Fibroblast of skin of left quadriceps (primary cell): ENCODE data around the gene ZDHHC19.
"Not testable (repeated sequence)": the region's sequence is repeated elsewhere in the genome, so short reads cannot be mapped to it uniquely, and the experiment has no call there.

ENCODE experiments used
- DNase-seq, 2 experiments: peaks; one replicate each; pipeline ENCODE4 v3.0.0-alpha.2; 2013; ENCODE audit warnings: low read depth in 2 of 2

Gene ZDHHC19

DNA sequence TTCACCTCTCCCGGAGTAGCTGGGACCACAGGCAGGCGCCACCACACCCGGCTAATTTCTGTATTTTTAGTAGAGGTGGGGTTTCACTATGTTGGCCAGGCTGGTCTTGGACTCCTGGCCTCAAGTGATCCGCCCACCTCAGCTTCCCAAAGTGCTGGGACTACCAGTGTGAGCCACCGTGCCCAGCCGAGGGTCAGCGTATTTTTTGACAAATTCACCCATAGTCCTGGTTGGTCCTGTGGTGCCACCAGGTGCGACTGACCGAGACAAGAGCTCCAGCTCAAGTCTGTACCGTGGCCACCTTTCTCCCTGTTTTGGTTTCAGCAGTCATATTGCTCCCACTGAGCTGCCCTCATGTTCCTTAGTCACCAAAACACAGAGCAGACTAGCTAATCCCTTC is 13.9 kb upstream of the ZDHHC19 start:
- DNase-seq = no peak

DNA sequence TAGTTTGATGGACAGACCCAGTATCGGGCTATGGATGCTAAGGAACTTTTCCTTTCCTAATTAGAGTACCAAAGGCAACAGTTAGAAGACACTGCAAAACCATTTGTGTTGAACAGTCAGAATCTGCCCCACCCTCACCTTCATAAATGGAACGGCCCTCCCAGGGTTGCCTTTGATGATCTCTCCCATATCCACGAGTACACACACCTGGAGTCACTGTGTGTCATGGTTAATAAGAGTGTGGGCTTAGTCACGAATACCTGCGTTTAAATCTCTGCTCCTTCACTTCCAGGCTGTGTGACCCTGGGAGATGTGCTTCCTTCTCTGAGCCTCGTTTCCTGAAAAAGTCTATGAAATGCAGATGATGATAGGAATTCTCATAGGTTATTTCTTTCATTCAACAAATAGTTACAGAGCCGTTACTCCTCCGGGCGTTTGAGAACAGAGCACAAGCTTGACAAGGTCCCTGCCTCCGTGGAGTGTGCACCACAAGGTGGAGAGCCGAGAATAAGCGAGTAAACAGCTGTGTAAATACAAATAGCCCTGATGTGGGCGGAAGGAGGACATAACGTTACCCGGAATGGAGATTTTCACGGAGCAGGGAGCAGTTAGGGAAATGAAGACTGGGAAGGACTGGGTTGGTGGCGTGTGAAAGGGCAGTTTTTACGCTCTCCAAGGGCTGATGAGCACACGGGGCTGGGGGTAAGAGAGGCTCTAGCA is 11.8 kb upstream of the ZDHHC19 start:
- no peak for DNase-seq

DNA sequence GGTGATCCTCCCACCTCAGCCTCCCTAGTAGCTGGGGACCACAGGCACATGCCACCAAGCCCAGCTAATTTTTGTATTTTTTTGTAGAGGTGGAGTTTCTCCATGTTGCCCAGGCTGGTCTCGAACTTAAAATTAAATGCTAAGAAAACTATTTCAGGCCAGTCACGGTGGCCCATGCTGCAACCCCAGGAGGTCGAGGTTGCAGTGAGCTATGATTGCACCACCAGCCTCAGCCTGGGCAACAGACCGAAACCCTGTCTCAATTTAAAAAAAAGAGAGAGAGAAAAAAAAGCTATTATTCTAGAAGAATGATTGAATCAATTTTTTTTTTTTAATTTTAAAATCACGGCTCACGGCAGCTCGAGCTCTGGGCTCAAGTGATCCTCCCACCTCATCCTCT is 9.8 kb upstream of the ZDHHC19 start:
- no peak for DNase-seq

DNA sequence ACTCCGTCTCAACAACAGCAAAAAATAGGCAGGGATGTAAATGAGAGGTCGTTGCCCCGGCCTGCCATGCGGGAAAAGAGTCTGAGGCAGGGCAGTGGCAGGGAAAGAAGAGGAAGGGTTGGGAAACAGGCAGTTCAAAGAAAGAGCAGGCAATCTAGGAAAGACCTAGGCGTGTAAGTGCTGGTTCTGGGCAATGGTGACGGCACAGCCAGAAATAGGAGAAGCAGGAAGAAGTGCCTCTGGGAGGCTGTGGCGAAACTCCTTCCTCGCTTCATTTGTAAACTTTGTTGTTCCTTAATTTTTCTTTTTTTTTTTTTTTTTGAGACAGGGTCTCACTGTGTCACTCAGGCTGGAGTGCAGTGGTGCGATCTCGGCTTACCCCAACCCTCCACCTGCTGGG is 9.4 kb upstream of the ZDHHC19 start:
- DNase-seq = no peak

DNA sequence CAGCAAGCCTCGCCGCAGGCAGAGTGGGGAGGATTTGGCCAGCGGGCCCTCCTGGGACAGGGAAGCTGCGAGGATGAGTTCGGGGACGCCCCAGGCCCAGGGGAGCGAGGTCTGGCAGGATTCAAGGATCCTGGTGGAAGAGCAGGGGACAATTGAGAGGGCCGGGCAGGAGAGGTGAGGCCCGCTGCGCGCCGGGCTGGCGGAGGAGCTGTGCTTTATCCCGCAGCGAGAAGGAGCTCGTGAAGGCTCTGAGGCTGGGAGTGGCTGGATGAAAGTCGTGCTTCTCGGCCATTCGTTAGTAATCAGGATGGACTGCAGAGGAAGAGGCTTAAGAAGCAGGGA is 8.7 kb upstream of the ZDHHC19 start:
- no peak for DNase-seq

DNA sequence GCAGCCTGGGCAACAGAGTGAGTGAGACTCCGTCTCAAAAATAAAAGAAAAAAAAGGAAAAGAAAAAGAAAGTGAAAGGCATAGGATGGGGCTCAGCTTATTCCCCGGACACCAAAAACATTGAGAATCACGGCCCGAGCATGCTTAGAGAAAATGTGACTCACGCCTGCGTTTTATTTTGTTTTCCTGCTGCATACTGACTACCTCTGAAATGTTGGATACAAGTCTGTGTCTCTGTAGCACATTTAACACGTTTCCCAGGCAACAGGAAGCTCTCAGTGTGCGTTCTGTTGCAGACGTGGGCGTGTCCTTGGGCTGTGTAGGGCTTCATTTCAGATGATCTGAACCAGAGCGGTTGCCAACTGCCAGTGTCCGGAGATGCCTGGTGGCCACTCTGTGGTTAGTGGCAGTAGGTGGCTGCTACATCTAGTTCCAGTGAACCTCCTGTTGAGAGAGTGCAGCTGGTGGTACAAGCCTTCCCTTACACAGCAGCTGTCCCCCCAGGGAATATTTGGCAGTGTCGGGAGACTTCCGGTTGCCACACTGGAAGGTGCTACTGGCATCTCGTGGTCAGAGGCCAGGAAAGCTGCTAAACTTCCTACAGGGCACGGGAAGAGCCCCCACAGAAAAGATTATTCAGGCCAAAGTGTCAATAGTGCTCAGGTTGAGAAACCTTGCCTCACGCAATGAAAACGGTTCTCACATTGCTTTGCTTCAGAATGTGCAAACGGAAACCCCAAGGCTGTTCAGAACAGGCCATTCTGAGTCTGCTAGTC is 8.2 kb upstream of the ZDHHC19 start:
- DNase-seq = peak; percentile 52 to 59

DNA sequence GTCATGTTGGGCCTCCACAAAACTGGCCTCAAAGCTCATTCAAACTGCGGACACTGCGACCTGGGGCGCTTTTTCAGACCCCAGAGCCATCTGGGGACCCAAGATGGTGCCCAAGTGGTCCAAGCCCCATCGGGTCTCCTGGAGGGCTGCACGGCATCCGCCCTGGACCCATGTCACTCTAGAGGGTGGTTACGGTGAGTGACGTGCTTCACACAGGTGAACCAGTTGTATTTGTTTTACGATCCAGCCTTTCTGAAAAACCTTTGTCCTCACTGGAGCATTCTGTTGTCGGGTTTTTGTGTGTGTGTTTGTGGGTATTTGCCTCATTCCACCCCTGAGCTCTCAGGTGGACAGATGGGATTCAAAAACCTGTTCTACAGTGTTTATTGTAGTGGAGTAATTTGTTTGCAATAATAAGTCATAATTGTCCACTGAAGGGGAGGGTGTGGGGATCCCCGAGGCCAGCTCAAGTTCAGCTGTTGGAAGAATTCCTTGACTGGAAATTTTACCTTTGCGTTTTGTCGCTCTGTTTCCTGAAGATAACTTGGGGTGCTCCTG is 7.0 kb upstream of the ZDHHC19 start:
- no peak for DNase-seq

DNA sequence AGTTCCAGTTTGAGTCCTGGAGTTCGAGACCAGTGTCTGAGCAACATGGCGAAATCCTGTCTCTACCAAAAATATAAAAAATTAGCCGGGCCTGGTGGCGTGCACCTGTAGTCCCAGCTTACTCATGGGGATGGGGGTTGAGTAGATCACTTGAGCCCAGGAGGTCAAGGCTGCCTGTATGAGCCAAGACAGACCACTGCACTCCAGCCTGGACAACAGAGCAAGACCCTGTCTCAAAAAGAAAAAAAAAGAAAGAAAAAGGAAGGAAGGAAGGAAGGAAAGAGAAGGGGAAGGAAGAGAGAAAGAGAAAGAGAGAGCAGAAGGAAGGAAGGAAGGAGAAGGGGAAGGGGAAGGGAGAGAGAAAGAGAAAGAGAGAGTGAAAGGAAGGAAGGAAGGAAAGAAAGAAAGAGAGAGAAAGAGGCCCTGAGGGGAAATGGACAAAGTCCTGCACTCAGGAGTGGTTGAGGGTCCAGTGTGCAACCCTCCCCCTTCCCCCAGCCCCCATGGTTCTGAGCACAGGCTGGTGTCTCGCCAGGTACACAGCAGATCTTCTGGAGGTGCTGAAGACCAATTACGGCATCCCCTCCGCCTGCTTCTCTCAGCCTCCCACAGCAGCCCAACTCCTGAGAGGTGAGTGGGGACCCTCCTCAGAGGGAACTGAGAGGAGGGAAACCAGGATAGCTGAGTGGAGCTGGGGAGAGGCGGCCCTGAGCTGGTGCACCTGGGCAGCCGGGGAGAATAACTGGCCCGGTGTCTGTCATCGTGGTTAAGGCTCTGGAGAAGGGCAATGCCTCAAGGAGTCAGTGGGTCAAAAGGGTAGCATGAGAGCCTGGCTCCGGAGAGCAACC is 6.3 kb upstream of the ZDHHC19 start:
- no peak for DNase-seq

DNA sequence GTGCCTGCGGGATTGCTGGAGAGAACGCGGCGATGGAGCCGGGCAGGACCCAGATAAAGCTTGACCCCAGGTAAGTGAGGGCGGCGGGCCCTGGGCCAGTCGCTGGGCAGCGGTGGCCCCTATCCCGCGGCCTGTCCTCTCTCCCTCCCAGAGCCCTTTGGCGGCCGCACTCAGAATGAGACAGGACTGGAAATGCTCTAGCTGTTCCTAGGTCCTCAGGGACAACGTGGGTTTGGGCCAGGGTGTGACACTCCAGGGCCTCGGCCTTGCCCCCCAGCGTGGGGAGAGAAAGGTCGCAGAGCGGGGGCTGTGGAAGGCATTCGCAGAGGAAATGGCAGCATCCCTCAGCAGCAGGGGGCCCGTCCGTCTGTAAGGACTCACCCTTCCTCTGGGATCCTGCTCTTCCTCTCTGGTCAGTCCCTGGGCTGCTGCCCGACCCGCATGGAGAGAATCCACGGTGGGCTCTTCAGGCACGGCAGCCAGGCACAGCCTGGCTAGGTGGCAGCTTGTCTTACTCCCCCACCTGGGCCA is 5.5 kb upstream of the ZDHHC19 start:
- DNase-seq = no peak

DNA sequence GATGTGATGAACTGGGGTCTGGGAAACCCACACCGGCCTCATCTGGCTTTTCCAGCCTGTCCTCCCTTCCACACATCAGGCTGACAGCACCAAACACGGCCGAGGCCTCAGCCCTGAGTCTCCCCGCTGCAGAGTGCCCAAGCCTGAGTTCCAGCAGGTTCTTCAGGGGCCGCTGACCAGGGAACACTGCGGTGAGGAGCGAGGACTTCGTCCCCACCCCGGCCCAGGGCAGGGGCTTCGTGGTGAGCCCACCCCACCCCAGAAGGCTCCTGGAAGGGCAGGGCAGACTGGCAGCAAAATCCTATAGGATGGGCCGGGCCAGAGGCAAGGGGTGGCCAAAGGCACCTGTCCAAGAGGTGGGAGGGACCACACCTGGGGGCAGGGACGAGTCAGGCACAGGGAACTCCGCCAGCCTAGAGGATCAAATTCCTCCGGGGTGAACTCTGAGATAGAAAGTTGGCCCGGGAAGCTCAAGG is 4.9 kb upstream of the ZDHHC19 start, which contains the start of gene SLC51A:
Gene SLC51A (plus strand): TSS at position 446 of the 476 bp plus-strand sequence. CDS start 179 bp downstream, outside the sequence.
- no peak for DNase-seq

DNA sequence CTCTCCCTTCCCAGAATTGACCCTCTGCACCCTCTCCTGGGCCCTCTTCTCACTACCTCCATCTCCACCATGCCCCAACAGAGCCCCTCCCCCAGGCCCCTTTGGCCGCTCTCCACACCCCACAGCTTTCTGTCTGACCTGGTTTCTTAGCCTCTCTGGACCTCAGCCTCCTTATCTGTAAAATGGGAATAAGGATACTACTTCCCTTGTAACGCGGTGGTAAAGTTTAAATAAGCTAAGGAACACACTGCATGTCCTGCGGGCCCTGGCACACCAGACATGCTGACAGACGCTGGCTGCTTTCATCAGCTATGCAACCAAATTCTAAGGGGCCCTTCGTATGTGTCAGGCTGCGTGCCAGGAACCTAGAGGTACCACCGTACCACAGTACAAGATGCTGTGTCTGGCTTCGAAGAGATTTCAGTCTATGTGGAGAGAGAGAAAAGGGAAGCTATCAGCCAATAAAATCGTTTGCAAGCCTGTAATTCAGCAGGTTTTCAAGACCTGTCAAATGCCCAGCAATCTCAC is 4.4 kb upstream of the ZDHHC19 start:
- no peak for DNase-seq

DNA sequence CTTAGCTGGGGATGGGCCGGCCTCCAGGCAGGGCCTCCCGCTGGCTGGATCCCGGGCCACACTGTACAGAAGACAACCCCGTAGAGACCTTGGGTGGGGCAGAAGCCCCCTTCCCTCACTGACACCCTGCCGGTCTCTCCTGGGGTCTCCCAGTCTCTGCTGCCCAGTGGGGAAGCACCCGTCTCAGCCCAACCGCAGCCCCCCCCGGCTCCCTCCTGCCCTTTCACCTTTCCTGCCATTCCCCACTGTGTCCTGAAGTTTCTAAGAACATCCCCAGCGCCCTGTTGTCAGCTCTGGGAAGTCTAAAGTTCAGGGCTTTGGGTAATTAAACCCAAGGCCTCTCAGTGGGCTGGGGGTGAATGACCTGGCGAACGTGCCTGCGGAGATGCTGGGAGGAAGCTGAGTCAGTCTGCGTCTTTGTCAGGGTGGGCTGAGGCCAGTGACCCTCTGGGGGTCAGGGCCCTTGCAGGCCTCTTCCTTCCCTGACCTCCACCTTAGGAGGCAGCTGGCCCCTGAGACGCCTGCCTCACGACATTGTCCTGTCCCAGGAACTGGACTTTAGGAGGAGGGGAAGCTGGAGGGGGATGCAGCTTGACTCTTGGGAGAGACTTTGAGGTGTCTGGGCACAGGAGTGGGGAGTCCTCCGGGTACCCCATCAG is 3.7 kb upstream of the ZDHHC19 start:
- no peak for DNase-seq

DNA sequence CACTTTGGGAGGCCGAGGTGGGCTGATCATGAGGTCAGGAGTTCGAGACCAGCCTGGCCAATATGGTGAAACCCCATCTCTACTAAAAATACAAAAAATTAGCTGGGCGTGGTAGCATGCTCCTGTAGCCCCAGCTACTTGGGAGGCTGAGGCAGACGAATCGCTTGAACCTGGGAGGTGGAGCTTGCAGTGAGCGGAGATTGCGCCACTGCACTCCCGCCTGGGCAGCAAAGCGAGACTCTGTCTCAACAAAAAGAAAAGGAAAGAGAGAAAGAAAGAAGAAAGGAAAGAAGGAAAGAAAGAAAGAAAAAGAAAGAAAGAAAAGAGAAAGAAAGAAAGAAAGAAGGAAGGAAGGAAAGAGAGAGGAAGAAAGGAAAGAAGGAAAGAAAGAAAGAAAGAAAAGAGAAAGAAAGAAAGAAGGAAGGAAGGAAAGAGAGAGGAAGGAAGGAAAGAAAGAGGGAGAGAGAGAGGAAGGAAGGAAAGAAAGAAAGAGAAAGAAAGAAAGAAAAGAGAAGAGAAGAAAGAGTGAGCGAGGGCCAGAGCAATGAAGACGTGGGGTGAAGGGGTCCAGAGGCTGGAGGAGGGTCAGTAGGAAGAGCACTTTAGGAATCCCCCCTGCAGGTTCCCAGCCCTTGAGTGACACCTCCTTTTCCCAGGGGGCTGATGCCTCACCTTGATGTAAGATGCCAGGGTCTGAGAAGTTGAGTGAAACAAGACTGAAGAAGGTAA is 1.1 kb downstream of the ZDHHC19 start:
- DNase-seq = not testable (repeated sequence)

DNA sequence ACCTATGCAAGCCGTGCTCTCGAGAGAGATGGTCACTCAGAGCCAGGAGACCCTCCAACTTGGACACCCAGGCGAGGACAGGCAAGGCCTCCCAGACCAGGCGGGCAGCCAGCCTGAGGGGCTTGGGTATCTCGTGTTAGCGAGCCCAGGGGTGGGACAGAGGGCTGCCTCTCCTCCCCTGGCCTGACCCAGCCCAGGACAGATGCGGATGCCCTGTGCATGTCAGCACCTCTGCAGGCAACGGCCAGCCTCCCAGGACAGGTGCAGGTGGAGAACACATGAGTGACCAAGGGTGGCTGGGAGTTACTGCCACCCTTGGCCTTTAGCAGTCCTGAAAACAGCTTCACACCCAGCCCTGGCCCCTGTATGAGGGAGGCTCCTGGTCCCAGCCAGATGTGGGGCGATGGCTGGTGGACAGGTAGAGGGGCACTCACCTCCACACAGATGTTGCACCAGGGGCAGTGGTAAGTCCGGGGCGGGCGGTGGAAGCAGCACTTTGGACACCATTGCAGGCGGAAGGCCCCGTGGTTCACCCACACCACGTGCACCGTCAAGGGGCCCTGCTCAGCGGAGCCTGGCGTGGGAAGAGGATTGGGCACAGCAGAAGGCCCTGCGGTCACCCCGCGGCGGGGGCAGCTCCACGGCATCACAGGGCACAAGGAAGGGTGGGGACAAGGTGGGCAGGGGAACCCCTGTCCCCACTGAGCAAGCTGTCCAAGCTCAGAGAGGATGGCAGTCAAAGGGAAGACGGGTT is 2.1 kb downstream of the ZDHHC19 start:
- DNase-seq = no peak

DNA sequence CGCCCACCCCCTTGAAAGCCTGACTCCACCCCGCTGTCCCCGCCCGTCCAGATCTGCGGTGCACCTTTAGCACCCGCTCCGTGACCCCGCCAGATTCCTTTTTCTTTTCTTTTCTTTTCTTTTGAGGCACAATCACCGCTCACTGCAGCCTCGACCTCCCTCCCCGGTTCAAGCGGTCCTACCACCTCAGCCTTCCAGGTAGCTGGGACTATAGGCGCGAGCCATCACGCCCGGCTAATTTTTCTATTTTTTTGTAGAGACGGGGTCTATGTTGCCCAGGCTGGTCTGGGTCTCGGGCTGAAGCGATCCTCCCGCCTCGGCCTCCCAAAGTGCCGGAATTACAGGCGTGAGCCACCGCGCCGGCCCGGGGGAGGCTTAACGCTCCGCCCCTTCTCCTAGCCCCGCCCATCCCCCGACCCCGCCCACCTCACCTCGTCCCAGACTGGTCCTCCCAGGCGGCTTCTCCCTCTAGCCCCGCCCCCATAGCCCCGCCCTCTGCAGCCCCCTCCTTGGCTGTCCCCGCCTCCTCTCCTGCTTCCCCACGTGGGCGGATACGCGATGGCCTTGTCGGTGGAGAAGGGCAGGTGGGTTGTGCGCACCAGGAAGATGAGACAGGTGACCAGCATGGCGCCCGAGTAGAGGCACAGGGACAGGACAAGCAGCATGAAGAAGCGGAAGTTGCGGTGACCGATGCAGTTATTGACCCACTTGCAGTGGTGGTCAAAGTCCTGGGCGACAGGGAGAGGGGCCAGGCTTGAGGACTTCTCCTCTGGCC is 3.2 kb downstream of the ZDHHC19 start:
- DNase-seq = no peak

DNA sequence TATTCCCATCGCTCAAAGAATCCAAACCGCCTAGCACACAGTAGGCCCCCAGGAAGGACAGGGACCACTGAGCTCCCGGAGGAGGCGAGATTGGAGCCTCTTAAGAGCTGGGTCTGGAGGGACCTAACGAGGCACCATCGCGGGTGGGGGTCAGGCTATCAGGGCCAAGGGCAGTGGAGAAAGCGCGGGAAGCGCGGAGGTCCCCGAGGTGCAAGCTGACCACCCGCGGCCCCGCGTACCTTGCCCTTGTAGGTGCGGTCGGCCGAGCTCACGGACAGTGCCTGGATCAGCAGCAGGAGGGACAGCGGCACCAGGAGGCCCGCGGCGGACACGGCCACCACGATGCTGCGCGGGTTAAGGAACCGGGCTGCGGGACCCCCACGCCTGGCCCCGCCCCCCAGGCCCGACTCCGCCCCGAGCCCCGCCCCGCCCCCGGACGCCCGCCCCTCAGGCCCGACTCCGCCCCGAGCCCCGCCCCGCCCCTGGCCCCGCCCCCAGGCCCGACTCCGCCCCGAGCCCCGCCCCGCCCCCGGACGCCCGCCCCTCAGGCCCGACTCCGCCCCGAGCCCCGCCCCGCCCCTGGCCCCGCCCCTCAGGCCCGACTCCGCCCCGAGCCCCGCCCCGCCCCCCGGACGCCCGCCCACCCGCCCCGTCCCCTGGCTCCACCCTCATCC is 3.9 kb downstream of the ZDHHC19 start:
- DNase-seq = no peak

DNA sequence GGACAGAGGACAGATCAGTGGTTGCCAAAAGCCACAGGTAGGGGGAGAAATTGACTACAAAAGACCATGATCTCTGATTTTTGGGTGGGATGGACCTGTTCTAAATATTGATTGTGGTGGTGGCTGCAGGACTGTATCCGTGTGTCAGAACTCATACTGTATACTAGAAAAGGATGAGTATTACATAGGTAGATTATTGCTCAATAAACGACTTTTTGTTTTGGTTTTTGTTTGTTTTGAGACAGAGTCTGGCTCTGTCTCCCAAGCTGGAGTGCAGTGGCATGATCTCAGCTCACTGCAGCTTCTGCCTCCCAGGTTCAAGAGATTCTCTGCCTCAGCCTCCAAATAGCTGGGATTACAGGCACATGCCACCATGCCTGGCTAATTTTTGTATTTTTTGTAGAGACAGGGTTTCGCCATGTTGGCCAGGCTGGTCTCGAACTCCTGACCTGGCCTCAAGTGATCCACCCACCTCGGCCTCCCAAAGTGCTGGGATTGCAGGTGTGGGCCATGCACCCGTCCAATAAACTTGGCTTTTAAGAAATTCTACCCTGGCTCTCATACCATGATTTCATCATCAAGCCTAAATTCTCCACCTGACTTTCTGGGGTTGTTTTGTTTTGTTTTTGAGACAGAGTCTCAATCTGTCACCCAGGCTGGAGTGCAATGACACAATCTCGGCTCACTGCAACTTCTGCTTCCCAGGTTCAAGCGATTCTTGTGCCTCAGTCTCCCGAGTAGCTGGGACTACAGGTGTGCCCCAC is 5.6 kb downstream of the ZDHHC19 start:
- not testable (repeated sequence) for DNase-seq
